Fibroblast of mammary gland (primary cell): ENCODE results near the gene EPHB2.
A peak's percentile ranks its signal among the peaks of the same experiment; 100 is the strongest.

Source experiments
- DNase-seq: peaks from one replicate; pipeline ENCODE4 v3.0.0-alpha.2; 2010; ENCODE audit warnings: low read depth
- H3K4me3 ChIP-seq: 2 replicates; pipeline ENCODE4 v1.5.1; 2011; ENCODE audit warnings: low read depth, mild to moderate bottlenecking, low read length, moderate library complexity; ENCODE audit not compliant: control insufficient read depth
- TF ChIP-seq, protein P1 (sequence below): conservative IDR thresholded peaks from 2 replicates; pipeline ENCODE4 v1.5.1; 2011; ENCODE audit warnings: low read depth, low read length, inconsistent platforms; ENCODE audit not compliant: control insufficient read depth, insufficient read depth

The EPHB2 gene

DNA sequence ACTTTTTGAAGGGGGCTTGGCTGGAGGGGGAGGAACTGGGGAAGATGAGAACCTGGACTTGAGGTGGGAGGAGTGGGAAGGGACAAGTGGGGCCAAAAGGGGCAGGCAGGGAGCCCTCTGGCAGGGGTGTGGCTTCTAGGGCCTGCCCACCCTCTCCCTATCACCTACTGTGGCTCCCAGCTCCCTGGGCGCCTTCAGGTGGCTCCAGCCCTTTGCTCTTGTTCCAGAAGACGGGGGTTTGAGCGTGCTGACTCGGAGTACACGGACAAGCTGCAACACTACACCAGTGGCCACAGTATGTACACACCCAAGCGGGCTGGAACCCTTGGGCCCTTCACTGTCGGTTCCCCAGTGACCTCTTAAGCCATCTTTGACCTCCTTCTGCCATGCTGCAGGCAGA, 185.5 kb downstream of the EPHB2 start:
- no peak for DNase-seq
- no peak overlapping the region for H3K4me3 ChIP-seq
- TF ChIP-seq, protein P1, sequence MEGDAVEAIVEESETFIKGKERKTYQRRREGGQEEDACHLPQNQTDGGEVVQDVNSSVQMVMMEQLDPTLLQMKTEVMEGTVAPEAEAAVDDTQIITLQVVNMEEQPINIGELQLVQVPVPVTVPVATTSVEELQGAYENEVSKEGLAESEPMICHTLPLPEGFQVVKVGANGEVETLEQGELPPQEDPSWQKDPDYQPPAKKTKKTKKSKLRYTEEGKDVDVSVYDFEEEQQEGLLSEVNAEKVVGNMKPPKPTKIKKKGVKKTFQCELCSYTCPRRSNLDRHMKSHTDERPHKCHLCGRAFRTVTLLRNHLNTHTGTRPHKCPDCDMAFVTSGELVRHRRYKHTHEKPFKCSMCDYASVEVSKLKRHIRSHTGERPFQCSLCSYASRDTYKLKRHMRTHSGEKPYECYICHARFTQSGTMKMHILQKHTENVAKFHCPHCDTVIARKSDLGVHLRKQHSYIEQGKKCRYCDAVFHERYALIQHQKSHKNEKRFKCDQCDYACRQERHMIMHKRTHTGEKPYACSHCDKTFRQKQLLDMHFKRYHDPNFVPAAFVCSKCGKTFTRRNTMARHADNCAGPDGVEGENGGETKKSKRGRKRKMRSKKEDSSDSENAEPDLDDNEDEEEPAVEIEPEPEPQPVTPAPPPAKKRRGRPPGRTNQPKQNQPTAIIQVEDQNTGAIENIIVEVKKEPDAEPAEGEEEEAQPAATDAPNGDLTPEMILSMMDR, result no peak

DNA sequence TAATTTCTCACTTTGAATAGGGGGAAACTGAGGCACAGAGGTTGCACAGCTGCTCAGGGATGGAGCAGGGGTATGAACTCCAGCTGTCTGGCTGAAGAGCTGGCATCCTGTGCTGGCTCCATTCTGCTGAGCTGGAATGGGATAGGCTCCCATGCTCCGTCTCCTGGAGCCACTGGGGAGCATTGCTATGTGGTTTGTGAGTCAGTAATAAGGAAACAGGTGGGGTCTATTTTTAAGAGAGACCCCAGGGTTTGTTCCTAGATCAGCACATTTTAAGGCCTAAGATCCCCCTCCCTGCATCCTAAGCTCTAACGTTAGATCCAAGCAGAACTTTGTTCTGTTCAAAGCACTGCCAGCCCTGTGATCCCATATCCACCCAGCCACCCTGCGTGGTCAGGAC, 189.8 kb downstream of the EPHB2 start:
- no peak for DNase-seq
- H3K4me3 ChIP-seq, result no peak overlapping the region
- TF ChIP-seq, protein P1, result no peak

DNA sequence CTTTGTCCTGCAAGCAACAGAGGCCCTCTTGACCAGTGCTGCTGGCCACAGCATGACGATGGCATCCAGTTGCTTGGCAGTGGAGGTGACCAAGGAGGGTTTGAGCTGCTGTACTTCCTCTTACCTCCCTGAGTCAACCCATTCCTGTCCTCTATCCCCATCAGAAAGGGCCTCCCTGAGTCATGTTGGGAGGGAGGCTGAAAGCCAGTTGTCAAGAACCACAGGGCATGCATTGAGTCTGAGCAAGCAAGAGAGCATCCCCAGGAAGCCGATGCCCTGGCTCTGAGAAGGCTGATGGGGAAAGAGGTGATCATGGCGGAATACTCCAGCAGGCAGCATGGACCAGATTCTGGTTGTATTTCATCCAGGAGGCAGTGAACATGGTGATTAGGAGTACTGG, 192.5 kb downstream of the EPHB2 start:
- peak; percentile 34 for DNase-seq
- TF ChIP-seq, protein P1, result no peak
- H3K4me3 ChIP-seq, result no peak overlapping the region

DNA sequence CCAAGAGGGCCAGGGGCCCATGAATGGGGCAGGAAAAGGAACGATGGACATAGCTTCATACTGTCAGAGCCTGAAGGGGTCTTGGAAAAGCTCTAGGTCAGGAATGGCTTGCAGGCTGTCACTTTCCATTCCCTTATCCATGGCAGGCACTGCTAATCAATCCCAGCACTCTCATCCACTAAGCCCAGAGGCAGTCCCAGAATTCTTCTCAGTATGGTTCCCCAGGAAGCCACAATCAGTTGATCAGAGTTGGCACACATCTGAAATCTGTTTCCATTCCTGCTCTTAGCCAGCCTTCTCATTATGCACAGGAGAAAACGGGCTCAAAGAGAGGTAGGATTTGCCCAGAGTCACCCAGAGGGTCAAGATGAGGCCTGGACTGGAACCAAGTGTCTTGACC, 196.3 kb downstream of the EPHB2 start:
- TF ChIP-seq, protein P1, result no peak
- no peak for DNase-seq
- no peak overlapping the region for H3K4me3 ChIP-seq

DNA sequence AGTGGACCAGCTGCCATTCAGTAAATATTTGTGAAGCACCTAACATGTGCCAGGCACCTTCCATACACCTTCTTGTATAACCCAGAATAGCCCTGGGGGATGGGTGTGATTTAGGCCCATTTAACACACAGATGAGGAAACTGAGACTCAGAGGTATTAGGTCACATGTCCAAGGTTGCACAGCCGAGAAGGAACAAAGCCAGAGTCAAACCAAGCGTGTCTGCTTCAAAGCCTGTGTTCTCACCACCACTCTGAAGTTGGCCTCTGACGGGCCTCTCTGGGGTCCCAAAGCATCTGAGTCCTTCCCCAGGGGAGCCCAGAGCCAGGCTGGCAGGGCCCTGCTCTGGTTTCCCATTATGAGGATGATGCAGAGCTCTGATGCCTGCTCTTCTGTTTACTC, 196.9 kb downstream of the EPHB2 start:
- DNase-seq, result no peak
- H3K4me3 ChIP-seq, result no peak overlapping the region
- TF ChIP-seq, protein P1, result no peak

DNA sequence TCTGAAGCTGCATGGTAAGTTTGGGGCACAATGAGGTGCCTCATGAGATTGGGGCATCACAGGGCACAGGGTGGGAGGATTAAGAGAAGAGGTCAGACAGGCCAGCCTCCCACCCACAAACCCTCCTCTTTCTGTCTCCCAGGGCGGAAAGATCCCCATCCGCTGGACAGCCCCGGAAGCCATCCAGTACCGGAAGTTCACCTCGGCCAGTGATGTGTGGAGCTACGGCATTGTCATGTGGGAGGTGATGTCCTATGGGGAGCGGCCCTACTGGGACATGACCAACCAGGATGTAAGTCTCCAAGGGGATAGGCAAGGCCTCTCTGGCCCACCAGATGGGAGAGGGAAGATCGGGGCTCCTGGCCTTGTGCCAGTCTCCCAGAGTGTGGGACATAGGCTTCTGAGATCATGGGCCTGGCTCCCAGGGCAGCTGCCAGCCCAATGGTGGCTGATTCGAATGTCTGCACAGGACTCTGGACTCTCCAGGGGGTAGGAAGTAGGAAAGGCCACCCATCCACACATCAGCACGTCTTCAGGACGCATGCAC, 198.3 kb downstream of the EPHB2 start:
- H3K4me3 ChIP-seq, result no peak overlapping the region
- TF ChIP-seq, protein P1, result no peak
- DNase-seq, result no peak

DNA sequence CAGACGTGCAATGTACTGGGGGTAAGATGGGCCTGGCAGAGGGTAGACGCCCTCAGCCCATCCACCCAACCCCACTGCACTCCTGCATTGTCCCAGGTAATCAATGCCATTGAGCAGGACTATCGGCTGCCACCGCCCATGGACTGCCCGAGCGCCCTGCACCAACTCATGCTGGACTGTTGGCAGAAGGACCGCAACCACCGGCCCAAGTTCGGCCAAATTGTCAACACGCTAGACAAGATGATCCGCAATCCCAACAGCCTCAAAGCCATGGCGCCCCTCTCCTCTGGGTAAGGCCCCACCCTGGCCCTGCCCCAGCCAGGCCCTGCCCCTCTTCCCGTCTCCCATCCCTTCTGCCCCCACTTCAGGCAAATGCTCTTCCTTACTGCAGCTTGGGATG, 199.6 kb downstream of the EPHB2 start:
- no peak for DNase-seq
- TF ChIP-seq, protein P1, result no peak
- H3K4me3 ChIP-seq, result no peak overlapping the region
